NCI-H510A (cell line): ENCODE measurements around the gene VTCN1.

Source experiments
- DNase-seq: peaks from one replicate; lab custom pipeline; 2025; lab: John Stamatoyannopoulos, UW

VTCN1 gene

DNA sequence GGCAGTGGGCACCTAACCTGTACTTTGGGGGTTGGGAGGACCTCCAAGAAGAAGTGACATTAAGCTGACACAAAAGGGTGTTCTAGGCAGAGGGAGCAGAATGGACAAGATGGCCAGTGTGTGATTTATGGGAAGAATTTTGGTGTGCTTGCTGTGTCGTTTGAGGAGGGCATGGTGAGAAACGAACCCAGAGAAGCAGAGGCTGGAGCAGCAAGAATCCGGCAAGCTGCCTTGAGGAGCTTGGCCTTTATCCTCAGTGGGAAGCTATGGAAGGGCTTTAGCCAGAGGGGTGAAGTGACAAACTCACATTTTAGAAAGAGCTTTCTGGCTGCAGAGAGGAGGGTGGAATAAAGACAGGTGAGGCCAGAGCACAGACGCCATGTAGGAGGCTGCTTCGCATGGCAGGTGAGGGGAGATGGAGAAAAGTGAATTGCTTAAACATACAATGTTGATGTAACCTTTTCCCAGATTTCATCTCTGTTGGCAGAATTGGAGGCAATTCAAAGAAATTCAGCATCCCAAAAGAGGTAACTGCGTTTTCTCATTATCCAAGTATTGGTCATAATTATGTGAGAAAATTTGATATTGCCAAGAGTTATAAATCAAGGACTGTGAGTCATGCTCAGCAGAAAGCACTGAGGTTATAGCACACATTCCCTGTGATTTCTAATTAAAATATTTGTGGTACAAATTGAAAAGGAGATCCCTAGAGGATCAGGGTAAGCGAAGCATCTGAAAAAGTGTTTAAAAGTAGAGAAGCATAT, 115.7 kb downstream of the VTCN1 start:
- no peak for DNase-seq

DNA sequence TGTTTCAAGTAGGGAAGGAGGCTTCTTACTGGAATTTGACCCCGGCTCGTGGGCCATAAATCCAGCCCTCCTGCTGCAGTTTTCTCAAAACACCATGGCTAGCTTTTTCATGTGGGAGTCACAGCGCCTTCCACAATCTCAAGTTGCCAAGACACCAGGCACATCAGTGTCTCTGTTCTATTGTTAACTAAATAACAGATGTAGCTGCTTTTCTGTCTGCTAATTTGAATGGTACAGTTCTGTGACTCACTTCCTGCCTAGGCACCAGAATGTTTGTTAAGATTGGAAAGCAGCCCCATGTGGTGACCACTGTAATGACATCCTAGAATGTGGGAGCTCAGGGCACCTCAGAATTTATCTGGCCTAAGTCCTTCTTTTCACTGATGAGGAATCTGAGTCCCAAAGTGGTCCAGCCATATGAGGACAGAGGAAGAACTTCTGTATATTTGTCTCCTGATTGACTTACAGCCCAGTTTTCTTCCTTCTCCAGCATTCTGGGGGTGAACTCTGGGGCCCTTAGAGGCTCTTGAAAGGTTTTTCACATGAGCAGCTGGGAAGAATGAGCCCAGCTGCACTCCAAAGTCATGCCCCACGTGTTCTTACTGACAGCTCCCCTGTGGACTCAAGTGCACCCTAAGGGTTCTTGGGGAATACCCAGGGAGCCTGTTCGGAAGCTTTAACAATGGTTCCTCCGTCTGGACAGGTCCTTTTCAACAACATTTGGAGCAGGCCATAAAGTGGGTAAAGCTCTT, 116.7 kb downstream of the VTCN1 start:
- no peak for DNase-seq
